Measurements from ENCODE around the gene ACVR2B. TPM values are rescaled to one million over a fixed set of nuclear protein-coding genes. Genes with fewer than 3 reads are reported as not detected.

ACVR2B gene
- total RNA-seq, 1 donor from 2014 or later: 9.4 TPM

DNA sequence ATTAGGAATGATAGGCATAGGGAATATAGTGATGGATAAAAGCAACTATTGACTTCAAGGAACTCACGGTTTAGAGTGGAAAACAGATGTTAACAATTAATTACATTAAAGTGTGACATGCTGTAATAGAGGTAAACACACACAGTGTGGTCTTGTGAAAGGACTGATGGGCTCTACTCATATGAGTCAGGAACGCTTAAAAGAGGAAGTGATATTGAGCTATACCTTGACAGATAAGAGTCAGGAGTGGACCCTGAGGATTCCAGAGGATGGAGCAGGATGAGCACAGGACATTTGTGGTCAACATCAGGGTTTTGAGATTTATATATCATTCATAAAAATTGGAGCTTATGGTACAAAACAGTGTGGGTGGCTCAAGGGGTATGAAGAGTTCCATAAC lies 53.4 kb downstream of the ACVR2B start:
- H3K4me1 Mint-ChIP-seq (ENCODE audit: unreplicated experiment): no peaks in the 10 kb centered on the region
- no peak overlapping the region for H3K4me3 Mint-ChIP-seq (ENCODE audit: unreplicated experiment)
- H3K36me3 Mint-ChIP-seq (ENCODE audit: unreplicated experiment): peaks cover 35% of the 10 kb centered on the region
- TF ChIP-seq, protein P1, sequence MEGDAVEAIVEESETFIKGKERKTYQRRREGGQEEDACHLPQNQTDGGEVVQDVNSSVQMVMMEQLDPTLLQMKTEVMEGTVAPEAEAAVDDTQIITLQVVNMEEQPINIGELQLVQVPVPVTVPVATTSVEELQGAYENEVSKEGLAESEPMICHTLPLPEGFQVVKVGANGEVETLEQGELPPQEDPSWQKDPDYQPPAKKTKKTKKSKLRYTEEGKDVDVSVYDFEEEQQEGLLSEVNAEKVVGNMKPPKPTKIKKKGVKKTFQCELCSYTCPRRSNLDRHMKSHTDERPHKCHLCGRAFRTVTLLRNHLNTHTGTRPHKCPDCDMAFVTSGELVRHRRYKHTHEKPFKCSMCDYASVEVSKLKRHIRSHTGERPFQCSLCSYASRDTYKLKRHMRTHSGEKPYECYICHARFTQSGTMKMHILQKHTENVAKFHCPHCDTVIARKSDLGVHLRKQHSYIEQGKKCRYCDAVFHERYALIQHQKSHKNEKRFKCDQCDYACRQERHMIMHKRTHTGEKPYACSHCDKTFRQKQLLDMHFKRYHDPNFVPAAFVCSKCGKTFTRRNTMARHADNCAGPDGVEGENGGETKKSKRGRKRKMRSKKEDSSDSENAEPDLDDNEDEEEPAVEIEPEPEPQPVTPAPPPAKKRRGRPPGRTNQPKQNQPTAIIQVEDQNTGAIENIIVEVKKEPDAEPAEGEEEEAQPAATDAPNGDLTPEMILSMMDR (IDR thresholded peaks at IDR 0.05): no peak
- no peak overlapping the region for H3K27ac Mint-ChIP-seq (ENCODE audit: unreplicated experiment)
- H3K9me3 Mint-ChIP-seq (ENCODE audit: unreplicated experiment): no peaks in the 10 kb centered on the region
- no peak for DNase-seq (ENCODE audit: extremely low spot score, unreplicated experiment)
- H3K27me3 Mint-ChIP-seq (ENCODE audit: unreplicated experiment): no peaks in the 10 kb centered on the region

DNA sequence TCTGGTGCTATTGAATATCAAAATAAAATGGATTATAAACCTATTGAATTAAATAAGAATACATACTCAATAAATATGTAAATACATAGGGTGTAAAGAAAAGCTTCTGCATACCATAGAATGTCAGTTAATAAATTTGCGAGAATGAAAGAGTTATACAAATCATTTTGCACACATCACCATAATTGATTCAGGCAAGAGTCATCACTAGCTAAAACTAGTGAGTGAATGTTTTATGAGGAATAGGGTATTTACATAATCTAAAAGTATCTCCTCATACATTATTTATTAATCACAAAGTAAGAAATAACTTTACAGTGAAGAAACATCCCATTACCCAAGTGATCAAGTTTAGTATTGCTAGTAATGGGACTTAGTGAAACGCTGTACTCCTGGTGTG lies 56.0 kb downstream of the ACVR2B start:
- Mint-ChIP-seq H3K9me3 (ENCODE audit: unreplicated experiment) (no peaks in the 10 kb centered on the region), H3K36me3 (ENCODE audit: unreplicated experiment) (peaks cover 38% of the 10 kb centered on the region), H3K27me3 (ENCODE audit: unreplicated experiment) (no peaks in the 10 kb centered on the region), H3K27ac (ENCODE audit: unreplicated experiment) (no peak overlapping the region), H3K4me3 (ENCODE audit: unreplicated experiment) (no peak overlapping the region), H3K4me1 (ENCODE audit: unreplicated experiment) (no peaks in the 10 kb centered on the region)
- DNase-seq (ENCODE audit: extremely low spot score, unreplicated experiment): no peak
- TF ChIP-seq, protein P1 (IDR thresholded peaks at IDR 0.05): no peak

DNA sequence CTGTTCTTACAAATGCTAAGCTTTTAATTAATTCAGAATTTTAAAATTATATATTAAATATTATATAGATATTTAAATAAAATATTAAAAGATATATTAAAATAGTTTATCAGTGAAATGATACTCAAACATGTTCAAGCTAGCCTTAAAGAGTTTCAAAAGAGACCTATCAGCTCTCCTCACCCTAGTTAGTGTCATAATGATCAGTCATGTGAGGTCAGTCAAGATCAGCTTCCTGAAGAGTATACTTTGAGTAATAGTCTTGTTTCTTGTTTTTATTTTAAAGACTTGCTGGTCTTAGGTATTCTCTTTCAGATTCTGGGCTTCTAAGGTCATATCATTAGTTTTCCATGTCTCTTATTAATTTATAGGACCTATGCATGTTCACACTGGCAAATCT lies 56.9 kb downstream of the ACVR2B start:
- Mint-ChIP-seq H3K4me3 (ENCODE audit: unreplicated experiment) (no peak overlapping the region), H3K27me3 (ENCODE audit: unreplicated experiment) (no peaks in the 10 kb centered on the region), H3K9me3 (ENCODE audit: unreplicated experiment) (no peaks in the 10 kb centered on the region), H3K36me3 (ENCODE audit: unreplicated experiment) (peaks cover 35% of the 10 kb centered on the region), H3K27ac (ENCODE audit: unreplicated experiment) (no peak overlapping the region), H3K4me1 (ENCODE audit: unreplicated experiment) (no peaks in the 10 kb centered on the region)
- DNase-seq (ENCODE audit: extremely low spot score, unreplicated experiment): no peak
- TF ChIP-seq, protein P1 (IDR thresholded peaks at IDR 0.05): no peak

DNA sequence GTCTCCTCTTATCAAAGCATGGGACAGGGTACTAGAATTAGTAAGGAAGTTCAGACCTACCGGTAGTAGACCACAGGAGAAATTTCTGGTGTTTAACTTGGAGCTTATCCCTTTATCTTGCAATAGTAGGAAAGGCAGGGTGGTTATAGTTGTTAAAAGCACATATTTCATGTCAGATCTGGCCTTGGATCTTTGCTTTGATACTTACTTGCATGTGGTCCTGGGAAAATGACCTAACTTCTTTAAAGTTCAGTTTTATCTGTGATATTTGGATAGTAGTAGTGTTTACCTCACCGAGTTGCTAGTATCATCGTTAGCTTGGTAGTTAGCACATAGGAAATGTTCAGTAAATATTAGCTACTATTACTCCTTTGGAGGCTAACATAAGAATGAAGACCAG lies 57.9 kb downstream of the ACVR2B start:
- Mint-ChIP-seq H3K9me3 (ENCODE audit: unreplicated experiment) (no peaks in the 10 kb centered on the region), H3K4me1 (ENCODE audit: unreplicated experiment) (no peaks in the 10 kb centered on the region), H3K4me3 (ENCODE audit: unreplicated experiment) (no peak overlapping the region), H3K27me3 (ENCODE audit: unreplicated experiment) (no peaks in the 10 kb centered on the region), H3K27ac (ENCODE audit: unreplicated experiment) (no peak overlapping the region), H3K36me3 (ENCODE audit: unreplicated experiment) (peaks cover 38% of the 10 kb centered on the region)
- DNase-seq (ENCODE audit: extremely low spot score, unreplicated experiment): no peak
- TF ChIP-seq, protein P1 (IDR thresholded peaks at IDR 0.05): no peak

DNA sequence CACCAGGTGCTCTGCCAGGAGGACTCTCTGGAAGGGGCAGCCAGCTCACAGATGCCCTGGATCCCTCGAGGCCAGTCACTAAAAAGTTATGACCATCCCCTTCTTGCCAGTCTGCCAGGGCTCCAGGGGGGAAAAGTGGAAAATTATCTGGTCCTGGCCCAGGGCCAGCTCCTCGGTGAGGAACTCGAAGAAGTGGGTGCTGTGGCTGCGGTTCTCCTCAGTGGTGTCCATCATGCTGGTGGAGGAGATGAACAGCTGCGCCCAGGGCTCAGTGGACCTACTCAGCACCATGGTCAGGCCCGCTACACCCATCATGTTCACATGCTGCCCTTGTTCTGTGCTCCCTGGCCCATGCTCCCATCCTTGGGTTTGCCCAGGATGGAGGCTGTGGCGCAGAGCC lies 61.7 kb downstream of the ACVR2B start:
- Mint-ChIP-seq H3K27me3 (ENCODE audit: unreplicated experiment) (no peaks in the 10 kb centered on the region), H3K4me3 (ENCODE audit: unreplicated experiment) (no peak overlapping the region), H3K4me1 (ENCODE audit: unreplicated experiment) (peaks cover 9% of the 10 kb centered on the region), H3K36me3 (ENCODE audit: unreplicated experiment) (peaks cover 35% of the 10 kb centered on the region), H3K9me3 (ENCODE audit: unreplicated experiment) (no peaks in the 10 kb centered on the region), H3K27ac (ENCODE audit: unreplicated experiment) (no peak overlapping the region)
- TF ChIP-seq, protein P1 (IDR thresholded peaks at IDR 0.05): no peak
- no peak for DNase-seq (ENCODE audit: extremely low spot score, unreplicated experiment)
